SK-N-SH (cell line): ENCODE results near the gene MAST4.

Experiments
- EZH2phosphoT487 ChIP-seq: fragments of 200-600 bp; sonication (generic); IDR thresholded peaks from 2 replicates; pipeline ENCODE4 v1.6.1; 2017; ENCODE audit warnings: low read depth, mixed run types, mild to moderate bottlenecking, antibody characterized with exemption, moderate library complexity, borderline replicate concordance
- GABPA ChIP-seq: IDR thresholded peaks from 2 replicates; pipeline ENCODE4 v1.4.0; 2012; ENCODE audit warnings: low read depth, mild to moderate bottlenecking
- JUND ChIP-seq: IDR thresholded peaks from 2 replicates; pipeline ENCODE4 v1.4.0; 2012
- MAX ChIP-seq: IDR thresholded peaks from 2 replicates; pipeline ENCODE4 v1.4.0; 2012; ENCODE audit warnings: low read depth
- MXI1 ChIP-seq: IDR thresholded peaks from 2 replicates; pipeline ENCODE4 v1.6.1; 2012; ENCODE audit warnings: mild to moderate bottlenecking, low read depth, low read length, improper control_type of control experiment
- NFIC ChIP-seq: IDR thresholded peaks from 2 replicates; pipeline ENCODE4 v1.4.0; 2012; ENCODE audit warnings: borderline replicate concordance
- POLR2AphosphoS5 ChIP-seq: IDR thresholded peaks from 2 replicates; pipeline ENCODE4 v1.6.1; 2012; ENCODE audit warnings: low read depth, low read length
- RFX5 ChIP-seq: IDR thresholded peaks from 2 replicates; pipeline ENCODE4 v1.6.1; 2012; ENCODE audit warnings: mild to moderate bottlenecking, improper control_type of control experiment, low read length
- RXRA ChIP-seq: IDR thresholded peaks from 2 replicates; pipeline ENCODE4 v1.4.0; 2012; ENCODE audit warnings: low read depth, mild to moderate bottlenecking, borderline replicate concordance
- TAF1 ChIP-seq: IDR thresholded peaks from 2 replicates; pipeline ENCODE4 v1.6.1; 2012; ENCODE audit warnings: low read depth, mild to moderate bottlenecking, low read length, moderate library complexity, borderline replicate concordance
- TF ChIP-seq, protein P1 (sequence below): fragments of 200-600 bp; sonication (generic); IDR thresholded peaks from 2 replicates; pipeline ENCODE4 v1.6.1; 2017; ENCODE audit warnings: antibody characterized with exemption, mild to moderate bottlenecking, moderate library complexity

- TF ChIP-seq JUND (no peak), RFX5 (no peak), RXRA (no peak), MAX (no peak), POLR2AphosphoS5 (no peak), TAF1 (no peak), GABPA (no peak), MXI1 (no peak), NFIC (no peak), EZH2phosphoT487 (no peak)
- TF ChIP-seq, protein P1, sequence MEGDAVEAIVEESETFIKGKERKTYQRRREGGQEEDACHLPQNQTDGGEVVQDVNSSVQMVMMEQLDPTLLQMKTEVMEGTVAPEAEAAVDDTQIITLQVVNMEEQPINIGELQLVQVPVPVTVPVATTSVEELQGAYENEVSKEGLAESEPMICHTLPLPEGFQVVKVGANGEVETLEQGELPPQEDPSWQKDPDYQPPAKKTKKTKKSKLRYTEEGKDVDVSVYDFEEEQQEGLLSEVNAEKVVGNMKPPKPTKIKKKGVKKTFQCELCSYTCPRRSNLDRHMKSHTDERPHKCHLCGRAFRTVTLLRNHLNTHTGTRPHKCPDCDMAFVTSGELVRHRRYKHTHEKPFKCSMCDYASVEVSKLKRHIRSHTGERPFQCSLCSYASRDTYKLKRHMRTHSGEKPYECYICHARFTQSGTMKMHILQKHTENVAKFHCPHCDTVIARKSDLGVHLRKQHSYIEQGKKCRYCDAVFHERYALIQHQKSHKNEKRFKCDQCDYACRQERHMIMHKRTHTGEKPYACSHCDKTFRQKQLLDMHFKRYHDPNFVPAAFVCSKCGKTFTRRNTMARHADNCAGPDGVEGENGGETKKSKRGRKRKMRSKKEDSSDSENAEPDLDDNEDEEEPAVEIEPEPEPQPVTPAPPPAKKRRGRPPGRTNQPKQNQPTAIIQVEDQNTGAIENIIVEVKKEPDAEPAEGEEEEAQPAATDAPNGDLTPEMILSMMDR: no peak
Observed at GRCh38 chr5:67160272-67160671, 564.1 kb downstream of the MAST4 start.
